H1 (cell line): ENCODE results near the gene NKAIN2. TPM values are rescaled to one million over a fixed set of nuclear protein-coding genes. Genes with fewer than 3 reads are reported as not detected.

Source experiments
- CTCF ChIA-PET: fragments of 300-600 bp; sonication (Branson Sonifier 250); formaldehyde crosslinking; loops from one replicate; lab custom pipeline; 2021; ENCODE audit not compliant: partially characterized antibody; lab: Charles Lee
- POLR2A ChIA-PET: fragments of 300-600 bp; sonication (Branson Sonifier 250); formaldehyde crosslinking; loops from one replicate; lab custom pipeline; 2021; ENCODE audit warnings: inconsistent platforms; ENCODE audit not compliant: partially characterized antibody; lab: Charles Lee
- DNase-seq, 2 experiments: peaks; one replicate each; pipeline versions ENCODE4 v3.0.0 to v3.0.0-alpha.2; 2010 to 2022; ENCODE audit warnings: low spot score in 2 of 2, low read depth in 1 of 2, mixed read lengths in 1 of 2
- FAIRE-seq: peaks from 2 replicates; lab custom pipeline; 2011; peaks lifted over from hg19 to GRCh38; lab: Jason Lieb, UNC
- H2AFZ ChIP-seq: 2 replicates; pipeline ENCODE4 v1.8.1; 2012; ENCODE audit warnings: low read length, inconsistent platforms
- H2AK5ac ChIP-seq: 2 replicates; pipeline ENCODE4 v1.6.1; 2013; ENCODE audit warnings: low read depth, low read length
- H2BK120ac ChIP-seq: replicated peaks from 2 replicates; pipeline ENCODE3; 2013; ENCODE audit warnings: low read depth, low read length, inconsistent platforms
- H2BK12ac ChIP-seq: 2 replicates; pipeline ENCODE4 v1.6.1; 2013; ENCODE audit warnings: low read depth, low read length
- H2BK15ac ChIP-seq: 2 replicates; pipeline ENCODE4 v1.6.1; 2013; ENCODE audit warnings: low read length
- H2BK20ac ChIP-seq: 2 replicates; pipeline ENCODE4 v1.6.1; 2013; ENCODE audit warnings: low read length
- H2BK5ac ChIP-seq: 2 replicates; pipeline ENCODE4 v1.6.1; 2013; ENCODE audit warnings: low read depth, low read length
- H3K14ac ChIP-seq: 2 replicates; pipeline ENCODE4 v1.6.1; 2013; ENCODE audit warnings: inconsistent platforms; ENCODE audit not compliant: insufficient read length
- H3K18ac ChIP-seq: 2 replicates; pipeline ENCODE4 v1.6.1; 2013; ENCODE audit warnings: low read length; ENCODE audit errors: extremely low read depth
- H3K23ac ChIP-seq: 2 replicates; pipeline ENCODE4 v1.6.1; 2013; ENCODE audit warnings: inconsistent platforms; ENCODE audit not compliant: insufficient read length
- H3K23me2 ChIP-seq: 2 replicates; pipeline ENCODE4 v1.6.1; 2013; ENCODE audit warnings: low read depth, low read length
- H3K27ac ChIP-seq: 2 replicates; pipeline ENCODE4 v1.6.1; 2011; ENCODE audit warnings: low read depth, low read length, inconsistent platforms
- H3K27me3 ChIP-seq, 4 experiments: replicated peaks in 1 of 4; 1 replicate in 1 of 4; 2 replicates in 3 of 4; pipeline versions ENCODE4 v1.6.1 to v1.8.1; 2011 to 2013; ENCODE audit warnings: low read length in 3 of 4, mild to moderate bottlenecking in 3 of 4, inconsistent platforms in 2 of 4, mixed read lengths in 2 of 4, moderate library complexity in 1 of 4; ENCODE audit not compliant: control insufficient read depth in 3 of 4, insufficient read depth in 3 of 4; ENCODE audit errors: extremely low read depth in 1 of 4
- H3K36me3 ChIP-seq, 4 experiments: 2 replicates each; pipeline versions ENCODE4 v1.6.1 to v1.8.1; 2011 to 2013; ENCODE audit warnings: mild to moderate bottlenecking in 4 of 4, low read length in 3 of 4, moderate library complexity in 2 of 4, control low read depth in 1 of 4, inconsistent platforms in 1 of 4; ENCODE audit not compliant: insufficient read depth in 4 of 4, control insufficient read depth in 2 of 4
- H3K4ac ChIP-seq: replicated peaks from 2 replicates; pipeline ENCODE3; 2013; ENCODE audit warnings: low read length, low read depth, mixed read lengths, inconsistent platforms; ENCODE audit not compliant: insufficient read length
- H3K4me1 ChIP-seq, 4 experiments: replicated peaks in 1 of 4; 1 replicate in 1 of 4; 2 replicates in 3 of 4; pipeline versions ENCODE4 v1.6.1 to v1.8.1; 2011 to 2013; ENCODE audit warnings: low read length in 3 of 4, inconsistent platforms in 2 of 4, mixed read lengths in 1 of 4; ENCODE audit not compliant: insufficient read depth in 4 of 4, control insufficient read depth in 3 of 4
- H3K4me2 ChIP-seq, 2 experiments: 2 replicates each; pipeline versions ENCODE4 v1.6.1 to v1.8.1; 2011 to 2013; ENCODE audit warnings: low read depth in 2 of 2, low read length in 2 of 2, control low read depth in 1 of 2, inconsistent platforms in 1 of 2, mild to moderate bottlenecking in 1 of 2; ENCODE audit not compliant: insufficient read depth in 1 of 2
- H3K4me3 ChIP-seq, 4 experiments: fragments of 200-600, 300-600 bp in 1 of 4; sonication (generic), shearing (Covaris generic), sonication (Bioruptor Twin) in 1 of 4; 2 replicates each; pipeline versions ENCODE4 v1.5.1 to v1.8.1; 2011 to 2016; ENCODE audit warnings: low read length in 4 of 4, low read depth in 3 of 4, control low read depth in 2 of 4, inconsistent platforms in 2 of 4, mild to moderate bottlenecking in 2 of 4, mixed read lengths in 1 of 4, moderate library complexity in 1 of 4; ENCODE audit not compliant: insufficient read depth in 2 of 4; ENCODE audit errors: extremely low read depth in 1 of 4
- H3K56ac ChIP-seq: replicated peaks from 2 replicates; pipeline ENCODE3; 2013; ENCODE audit warnings: low read depth, mild to moderate bottlenecking, mixed read lengths, low read length, inconsistent platforms; ENCODE audit not compliant: insufficient read length
- H3K79me1 ChIP-seq: 2 replicates; pipeline ENCODE4 v1.6.1; 2013; ENCODE audit warnings: low read depth, low read length, control low read depth
- H3K79me2 ChIP-seq, 2 experiments: 2 replicates each; pipeline versions ENCODE4 v1.6.1 to v1.8.1; 2012 to 2013; ENCODE audit warnings: low read length in 2 of 2, mild to moderate bottlenecking in 2 of 2, inconsistent platforms in 1 of 2; ENCODE audit not compliant: insufficient read depth in 2 of 2, control insufficient read depth in 1 of 2
- H3K9ac ChIP-seq, 4 experiments: replicated peaks in 1 of 4; 1 replicate in 1 of 4; 2 replicates in 3 of 4; pipeline versions ENCODE4 v1.6.1 to v1.8.1; 2011 to 2013; ENCODE audit warnings: low read depth in 3 of 4, low read length in 3 of 4, control low read depth in 2 of 4, mild to moderate bottlenecking in 2 of 4, moderate library complexity in 2 of 4, inconsistent platforms in 1 of 4; ENCODE audit errors: extremely low read depth in 1 of 4
- H3K9me3 ChIP-seq, 2 experiments: 2 replicates each; pipeline versions ENCODE4 v1.6.1 to v1.8.1; 2012 to 2013; ENCODE audit warnings: mild to moderate bottlenecking in 2 of 2, moderate library complexity in 2 of 2, control low read depth in 1 of 2, inconsistent platforms in 1 of 2, low read depth in 1 of 2, low read length in 1 of 2, mixed read lengths in 1 of 2; ENCODE audit not compliant: insufficient read depth in 2 of 2
- H4K20me1 ChIP-seq, 2 experiments: replicated peaks in 1 of 2; 2 replicates each; pipeline versions ENCODE3 to v1.8.1; 2011 to 2013; ENCODE audit warnings: inconsistent platforms in 2 of 2, low read length in 2 of 2, mild to moderate bottlenecking in 1 of 2; ENCODE audit not compliant: insufficient read depth in 2 of 2, control insufficient read depth in 1 of 2
- H4K5ac ChIP-seq: 2 replicates; pipeline ENCODE4 v1.6.1; 2013; ENCODE audit warnings: low read length, low read depth, mixed read lengths, inconsistent platforms; ENCODE audit not compliant: insufficient read length
- H4K8ac ChIP-seq: 2 replicates; pipeline ENCODE4 v1.8.0; 2013; ENCODE audit warnings: mild to moderate bottlenecking, moderate library complexity, low read length, inconsistent platforms; ENCODE audit not compliant: insufficient read depth; ENCODE audit errors: extremely low read depth
- H4K91ac ChIP-seq: replicated peaks from 2 replicates; pipeline ENCODE3; 2013; ENCODE audit warnings: low read length, mixed read lengths, inconsistent platforms; ENCODE audit not compliant: insufficient read length
- BCL11A ChIP-seq, 2 experiments: IDR thresholded peaks; one replicate each; pipeline ENCODE4 v1.6.1; 2011; ENCODE audit warnings: low read depth in 2 of 2, low read length in 2 of 2, mild to moderate bottlenecking in 2 of 2
- HDAC6 ChIP-seq: IDR thresholded peaks from one replicate; pipeline ENCODE4 v1.7.1; 2012; ENCODE audit warnings: low read depth, mild to moderate bottlenecking, inconsistent platforms, low read length, moderate library complexity
- JUND ChIP-seq: IDR thresholded peaks from 2 replicates; pipeline ENCODE4 v1.6.1; 2011; ENCODE audit warnings: mild to moderate bottlenecking, improper control_type of control experiment, low read length
- NANOG ChIP-seq: IDR thresholded peaks from 2 replicates; pipeline ENCODE4 v1.6.1; 2011; ENCODE audit warnings: low read length, low read depth, mild to moderate bottlenecking, inconsistent platforms; ENCODE audit not compliant: insufficient read depth, poor library complexity, severe bottlenecking
- POLR2AphosphoS5 ChIP-seq: IDR thresholded peaks from 2 replicates; pipeline ENCODE4 v1.6.1; 2011; ENCODE audit warnings: low read depth, low read length
- POU5F1 ChIP-seq: IDR thresholded peaks from 2 replicates; pipeline ENCODE4 v1.6.1; 2011; ENCODE audit warnings: low read depth, mild to moderate bottlenecking, low read length, moderate library complexity
- SAP30 ChIP-seq: fragments of 300-600 bp; sonication (generic); IDR thresholded peaks from 2 replicates; pipeline ENCODE4 v1.7.1; 2012; ENCODE audit warnings: low read length, moderate library complexity, mild to moderate bottlenecking, inconsistent platforms; ENCODE audit not compliant: insufficient read depth, insufficient replicate concordance
- SP4 ChIP-seq: IDR thresholded peaks from 2 replicates; pipeline ENCODE4 v1.6.1; 2012; ENCODE audit warnings: low read length, inconsistent platforms
- TAF7 ChIP-seq: optimal IDR thresholded peaks from 2 replicates; pipeline ENCODE3; 2011; ENCODE audit warnings: low read depth, mild to moderate bottlenecking, inconsistent platforms, low read length, moderate library complexity, borderline replicate concordance
- WGBS, 2 experiments: shearing (Covaris generic) in 1 of 2; methylation state at CpG; one replicate each; pipeline versions ENCODE4 v1.1.6 to v1.1.7; 2013 to 2015; ENCODE audit warnings: low lambda C conversion rate in 2 of 2, mixed read lengths in 2 of 2, inconsistent platforms in 1 of 2, low coverage in 1 of 2, missing lambda C conversion rate in 1 of 2; ENCODE audit not compliant: insufficient replicate concordance in 2 of 2, insufficient coverage in 1 of 2, insufficient read length in 1 of 2; ENCODE audit errors: extremely low coverage in 1 of 2, missing lambda C conversion rate in 1 of 2; 5-methylcytosine and 5-hydroxymethylcytosine counted together
- polyA plus RNA-seq, 7 experiments: library from polyadenylated mRNA; depleted of rRNA in 3 of 7; stranded (reverse) in 5 of 7; unstranded in 2 of 7; fragments of >200 nt in 5 of 7; fragments of 200-250 nt in 2 of 7; gene quantifications; 1 replicate in 5 of 7; 2 replicates in 1 of 7; 4 replicates in 1 of 7; pipeline versions ENCODE4 v1.2.1 to v1.2.3, GENCODE V29; 2011 to 2013; ENCODE audit warnings: missing spikeins in 2 of 7, mixed read lengths in 2 of 7
- total RNA-seq: library from RNA; stranded (reverse); fragmentation: NEBNext Ultra II Directional; extraction: Animal tissue kit (Norgen Biotek cat#: 25700); gene quantifications from 2 replicates; pipeline ENCODE4 v1.2.1, GENCODE V29; 2021
- TF ChIP-seq, protein P1 (sequence below): IDR thresholded peaks from 2 replicates; pipeline ENCODE4 v1.6.1; 2012; ENCODE audit warnings: low read length, inconsistent platforms

Gene NKAIN2
- total and polyA plus RNA-seq, 2 of the 8 experiments (the other 6 are each of a cell fraction or from before 2014, with no cell fraction given), result 0.20 to 0.34 TPM

- Histone ChIP-seq H3K27ac (no peak overlapping the region), H3K79me2 (no peaks in the 10 kb centered on the region), H3K23me2 (no peaks in the 10 kb centered on the region), H3K4me2 (no peak overlapping the region), H2BK20ac (no peak overlapping the region), H3K9ac (no peak overlapping the region), H3K56ac (no peak overlapping the region), H4K5ac (no peak overlapping the region), H3K4me1 (peaks cover 0 to 2% (median 0%) of the 10 kb centered on the region in 4 experiments; a peak in 1 of 7 replicates), H3K23ac (no peak overlapping the region), H2AFZ (no peak overlapping the region; the same call in 1 of the 2 replicates), H3K27me3 (no peaks in the 10 kb centered on the region), H3K9me3 (no peaks in the 10 kb centered on the region), H2AK5ac (no peak overlapping the region), H3K36me3 (no peaks in the 10 kb centered on the region), H3K4me3 (no peak overlapping the region), H4K8ac (no peak overlapping the region), H2BK15ac (no peak overlapping the region), H3K18ac (no peak overlapping the region), H3K4ac (no peak overlapping the region), H2BK5ac (no peak overlapping the region), H2BK12ac (no peak overlapping the region), H4K91ac (no peak overlapping the region), H4K20me1 (no peaks in the 10 kb centered on the region), H2BK120ac (no peak overlapping the region), H3K79me1 (no peaks in the 10 kb centered on the region), H3K14ac (no peak overlapping the region)
- FAIRE-seq (no peak), DNase-seq (no peak)
- ChIA-PET CTCF (interaction anchor here (0.6 to 1.3 kb wide), 3 partner anchors 21 to 756 kb away, joined by 3 to 5 read pairs (median 3); no protein-coding TSS in a partner anchor), POLR2A (no interaction called here)
- 90% methylated on average over 5 of the region's 5 CpGs; no CpG with 5 or more reads in 1 of the 2 experiments for WGBS, 2 experiments
- TF ChIP-seq HDAC6 (no peak), SP4 (no peak), POLR2AphosphoS5 (no peak), BCL11A (IDR thresholded peaks at IDR 0.05; ENCODE audit: low read depth in 2 of 2, low read length in 2 of 2) (no peak), NANOG (no peak), POU5F1 (no peak), JUND (no peak), TAF7 (no peak), SAP30 (no peak)
- TF ChIP-seq, protein P1, sequence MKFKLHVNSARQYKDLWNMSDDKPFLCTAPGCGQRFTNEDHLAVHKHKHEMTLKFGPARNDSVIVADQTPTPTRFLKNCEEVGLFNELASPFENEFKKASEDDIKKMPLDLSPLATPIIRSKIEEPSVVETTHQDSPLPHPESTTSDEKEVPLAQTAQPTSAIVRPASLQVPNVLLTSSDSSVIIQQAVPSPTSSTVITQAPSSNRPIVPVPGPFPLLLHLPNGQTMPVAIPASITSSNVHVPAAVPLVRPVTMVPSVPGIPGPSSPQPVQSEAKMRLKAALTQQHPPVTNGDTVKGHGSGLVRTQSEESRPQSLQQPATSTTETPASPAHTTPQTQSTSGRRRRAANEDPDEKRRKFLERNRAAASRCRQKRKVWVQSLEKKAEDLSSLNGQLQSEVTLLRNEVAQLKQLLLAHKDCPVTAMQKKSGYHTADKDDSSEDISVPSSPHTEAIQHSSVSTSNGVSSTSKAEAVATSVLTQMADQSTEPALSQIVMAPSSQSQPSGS, result no peak
These were observed 270.9 kb downstream of the NKAIN2 start for GRCh38 chr6:124074606-124075005.
